Measurements from ENCODE around the gene BBS12.
"Not testable (repeated sequence)": the region's sequence is repeated elsewhere in the genome, so short reads cannot be mapped to it uniquely, and the experiment has no call there.

BBS12 gene

DNA sequence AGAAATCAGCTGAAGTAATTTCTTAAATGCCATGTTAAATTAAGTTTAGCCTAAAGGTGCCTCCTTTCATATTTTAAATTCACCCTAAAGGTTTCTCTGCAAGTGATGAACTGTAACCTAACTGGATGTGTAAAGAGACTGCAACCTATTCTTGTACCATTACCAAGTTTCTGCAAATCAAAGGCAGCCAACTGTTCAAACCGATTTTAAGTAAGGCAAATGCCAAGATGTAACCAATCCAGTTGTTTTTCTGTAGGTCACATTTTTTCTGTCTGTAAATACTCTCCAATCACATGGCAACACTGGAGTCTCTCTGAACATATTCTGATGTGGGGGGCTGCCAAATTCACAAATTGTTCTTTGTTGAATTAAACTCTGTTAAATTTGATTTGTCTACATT is 51.8 kb downstream of the BBS12 start:
- TF ChIP-seq, protein P1, sequence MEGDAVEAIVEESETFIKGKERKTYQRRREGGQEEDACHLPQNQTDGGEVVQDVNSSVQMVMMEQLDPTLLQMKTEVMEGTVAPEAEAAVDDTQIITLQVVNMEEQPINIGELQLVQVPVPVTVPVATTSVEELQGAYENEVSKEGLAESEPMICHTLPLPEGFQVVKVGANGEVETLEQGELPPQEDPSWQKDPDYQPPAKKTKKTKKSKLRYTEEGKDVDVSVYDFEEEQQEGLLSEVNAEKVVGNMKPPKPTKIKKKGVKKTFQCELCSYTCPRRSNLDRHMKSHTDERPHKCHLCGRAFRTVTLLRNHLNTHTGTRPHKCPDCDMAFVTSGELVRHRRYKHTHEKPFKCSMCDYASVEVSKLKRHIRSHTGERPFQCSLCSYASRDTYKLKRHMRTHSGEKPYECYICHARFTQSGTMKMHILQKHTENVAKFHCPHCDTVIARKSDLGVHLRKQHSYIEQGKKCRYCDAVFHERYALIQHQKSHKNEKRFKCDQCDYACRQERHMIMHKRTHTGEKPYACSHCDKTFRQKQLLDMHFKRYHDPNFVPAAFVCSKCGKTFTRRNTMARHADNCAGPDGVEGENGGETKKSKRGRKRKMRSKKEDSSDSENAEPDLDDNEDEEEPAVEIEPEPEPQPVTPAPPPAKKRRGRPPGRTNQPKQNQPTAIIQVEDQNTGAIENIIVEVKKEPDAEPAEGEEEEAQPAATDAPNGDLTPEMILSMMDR (IDR thresholded peaks at IDR 0.05; ENCODE audit: low read depth, low read length) = no peak
- no peak for DNase-seq (ENCODE audit: low read depth, low spot score)
- in situ Hi-C loops (cut with HindIII; ENCODE audit: low sequenced_read_pairs) = no loop called here
- no peak overlapping the region for H3K4me3 ChIP-seq (ENCODE audit: low read depth, low read length)

DNA sequence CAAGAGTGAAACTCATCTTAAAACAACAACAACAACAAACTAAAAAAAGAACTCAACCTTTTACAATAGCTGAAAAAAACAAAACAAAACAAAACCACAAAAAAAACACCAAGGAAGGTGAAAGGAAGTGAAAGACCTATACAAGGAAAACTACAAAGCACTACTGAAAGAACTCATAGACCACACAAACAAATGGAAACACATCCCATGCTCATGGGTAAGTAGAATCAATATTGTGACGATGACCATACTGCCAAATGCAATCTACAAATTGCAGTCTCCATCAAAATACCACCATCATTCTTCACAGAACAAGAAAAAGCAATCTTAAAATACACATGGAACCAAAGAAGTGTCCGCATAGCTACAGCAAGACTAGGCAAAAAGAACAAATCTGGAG is 52.6 kb downstream of the BBS12 start:
- no peak overlapping the region for H3K4me3 ChIP-seq (ENCODE audit: low read depth, low read length)
- no peak for DNase-seq (ENCODE audit: low read depth, low spot score)
- TF ChIP-seq, protein P1 (IDR thresholded peaks at IDR 0.05; ENCODE audit: low read depth, low read length) = no peak
- in situ Hi-C loops (cut with HindIII; ENCODE audit: low sequenced_read_pairs) = no loop called here

DNA sequence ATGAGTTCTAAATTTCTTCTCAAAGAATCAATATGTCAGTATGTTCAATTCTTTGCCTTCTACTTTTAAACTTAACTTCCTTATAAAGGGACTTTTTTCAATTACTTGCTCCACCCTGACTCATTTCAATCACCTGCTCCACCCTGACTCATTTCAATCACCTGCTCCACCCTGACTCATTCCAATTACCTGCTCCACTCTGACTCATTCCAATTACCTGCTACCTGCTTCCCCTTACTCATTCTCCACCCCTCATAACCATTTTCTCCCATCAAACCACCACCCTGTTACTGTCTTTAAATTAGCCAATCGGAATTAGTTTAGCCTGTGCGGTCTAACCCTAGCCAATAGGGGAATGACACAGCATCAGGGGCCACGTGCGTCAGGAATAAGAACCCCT is 53.8 kb downstream of the BBS12 start:
- not testable (repeated sequence) for DNase-seq (ENCODE audit: low read depth, low spot score)

DNA sequence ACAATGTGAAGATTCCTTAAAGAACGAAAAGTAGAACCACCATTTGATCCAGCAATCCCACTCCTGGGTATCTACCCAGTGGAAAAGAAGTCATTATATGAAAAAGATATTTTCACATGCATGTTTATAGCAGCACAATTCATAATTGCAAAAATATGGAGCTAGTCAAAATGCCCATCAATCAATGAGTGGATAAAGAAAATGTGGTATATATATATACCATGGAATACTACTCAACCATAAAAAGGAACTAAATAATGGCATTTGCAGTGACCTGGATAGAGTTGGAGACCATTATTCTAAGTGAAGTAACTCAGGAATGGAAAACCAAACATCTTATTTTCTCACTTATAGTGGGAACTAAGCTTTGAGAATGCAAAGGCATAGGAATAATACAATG is 54.4 kb downstream of the BBS12 start:
- DNase-seq (ENCODE audit: low read depth, low spot score); in situ Hi-C loops (cut with HindIII; ENCODE audit: low sequenced_read_pairs); H3K4me3 ChIP-seq (ENCODE audit: low read depth, low read length): not testable (repeated sequence)

More for the DNA sequence above, 53.8 kb downstream of the BBS12 start:
- H3K4me3 ChIP-seq (ENCODE audit: low read depth, low read length); in situ Hi-C loops (cut with HindIII; ENCODE audit: low sequenced_read_pairs): not testable (repeated sequence)

DNA sequence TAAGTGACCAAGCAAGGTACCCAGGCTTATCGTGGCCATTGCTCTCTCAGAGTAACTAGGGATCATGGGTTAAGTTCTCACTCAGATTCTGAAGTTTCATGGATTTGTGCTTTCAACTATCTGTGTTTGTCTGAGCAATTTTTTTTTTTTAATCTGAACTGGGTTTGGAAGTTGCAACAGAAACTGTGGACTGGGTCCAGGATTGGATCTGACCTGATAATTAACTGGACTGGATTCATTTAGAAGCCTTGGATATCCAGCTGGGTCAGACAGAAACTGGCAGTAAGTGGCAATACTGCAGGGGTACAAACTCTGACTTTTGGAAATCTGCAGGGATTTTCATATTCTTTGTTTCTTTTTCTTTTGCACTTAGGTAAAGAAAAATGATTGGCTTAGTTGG is 55.4 kb downstream of the BBS12 start:
- TF ChIP-seq, protein P1 (IDR thresholded peaks at IDR 0.05; ENCODE audit: low read depth, low read length) = no peak
- in situ Hi-C loops (cut with HindIII; ENCODE audit: low sequenced_read_pairs) = no loop called here
- H3K4me3 ChIP-seq (ENCODE audit: low read depth, low read length) = no peak overlapping the region
- no peak for DNase-seq (ENCODE audit: low read depth, low spot score)

DNA sequence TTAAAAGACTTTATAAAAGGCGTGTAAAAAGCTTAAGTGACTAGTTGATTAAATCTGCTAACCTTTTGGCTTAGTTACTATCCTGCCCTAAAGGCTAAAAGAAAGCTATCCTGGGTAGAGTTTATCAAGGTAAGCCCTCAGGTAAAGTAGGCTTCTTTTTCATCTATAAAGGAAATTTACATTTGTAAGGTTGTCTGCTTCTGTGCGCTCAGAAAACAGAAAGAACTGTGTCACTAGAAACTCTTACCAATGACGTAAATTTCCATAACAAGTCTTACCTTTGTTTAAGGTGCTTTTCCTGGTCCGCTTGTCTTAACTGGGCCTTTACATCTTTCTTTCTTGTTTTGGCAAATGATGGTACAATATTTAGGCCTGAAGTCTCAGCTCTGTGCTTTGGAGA is 56.4 kb downstream of the BBS12 start:
- in situ Hi-C loops (cut with HindIII; ENCODE audit: low sequenced_read_pairs) = no loop called here
- DNase-seq (ENCODE audit: low read depth, low spot score) = no peak
- no peak overlapping the region for H3K4me3 ChIP-seq (ENCODE audit: low read depth, low read length)
- TF ChIP-seq, protein P1 (IDR thresholded peaks at IDR 0.05; ENCODE audit: low read depth, low read length) = no peak

DNA sequence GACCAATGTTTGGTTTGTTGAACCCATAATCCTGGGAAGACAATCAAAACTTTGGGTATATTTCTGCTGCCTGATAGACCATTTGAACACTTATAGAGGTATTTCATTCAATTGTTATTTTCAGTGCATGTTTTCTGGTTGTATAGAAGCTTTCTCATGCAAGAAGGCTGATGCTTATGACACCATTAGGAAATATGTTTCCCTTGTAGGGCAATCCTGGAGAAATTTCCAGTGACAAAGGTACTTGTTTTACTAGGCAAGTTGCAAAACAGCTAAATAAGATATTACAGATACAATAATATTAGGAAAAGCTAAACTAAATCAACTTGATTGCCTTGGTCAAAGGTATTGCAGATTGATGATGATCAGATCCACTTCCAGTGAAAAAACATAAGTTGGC is 61.3 kb downstream of the BBS12 start:
- no peak overlapping the region for H3K4me3 ChIP-seq (ENCODE audit: low read depth, low read length)
- in situ Hi-C loops (cut with HindIII; ENCODE audit: low sequenced_read_pairs) = no loop called here
- DNase-seq (ENCODE audit: low read depth, low spot score) = no peak
- TF ChIP-seq, protein P1 (IDR thresholded peaks at IDR 0.05; ENCODE audit: low read depth, low read length) = no peak
